Measurements from ENCODE around the gene IQGAP2.
A peak's percentile ranks its signal among the peaks of the same experiment; 100 is the strongest.

The IQGAP2 gene

DNA sequence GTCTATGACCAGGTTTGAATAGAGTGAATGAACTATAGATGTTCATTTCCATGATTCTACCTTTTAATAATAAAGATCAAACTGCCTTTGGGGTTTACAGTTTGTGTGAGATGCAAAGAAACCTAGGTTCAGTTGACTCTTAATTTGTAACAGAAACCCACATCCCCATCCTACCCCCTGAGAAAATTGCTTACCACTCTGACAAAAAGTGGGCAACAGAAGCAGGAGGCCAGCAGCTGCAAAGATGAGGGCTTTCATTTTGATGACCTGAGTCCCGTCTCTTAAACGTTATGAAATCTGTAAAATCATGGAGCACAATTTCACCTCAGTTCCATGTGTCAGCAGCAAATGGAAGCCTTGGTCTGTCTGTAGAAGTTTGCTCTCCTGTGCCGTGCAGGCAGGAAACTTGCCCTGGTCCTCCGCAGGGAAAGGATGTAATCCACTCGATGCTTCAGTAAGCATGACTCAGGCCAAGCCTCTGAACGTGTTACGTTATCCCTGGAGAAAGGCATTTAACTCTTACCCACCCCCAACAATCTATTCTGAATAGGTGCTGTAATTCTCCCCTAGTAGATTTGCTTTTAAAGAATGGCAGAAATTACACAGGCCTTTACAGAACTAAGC, 220.0 kb downstream of the IQGAP2 start, which contains the start of gene F2RL2:
TSS of gene F2RL2 (minus strand) at position 431 of the 624 bp plus-strand sequence. CDS start at position 258, 173 bp downstream.
- FAIRE-seq, result no peak
- no peak for DNase-seq (ENCODE audit: extremely low spot score, insufficient read length, low read depth)

DNA sequence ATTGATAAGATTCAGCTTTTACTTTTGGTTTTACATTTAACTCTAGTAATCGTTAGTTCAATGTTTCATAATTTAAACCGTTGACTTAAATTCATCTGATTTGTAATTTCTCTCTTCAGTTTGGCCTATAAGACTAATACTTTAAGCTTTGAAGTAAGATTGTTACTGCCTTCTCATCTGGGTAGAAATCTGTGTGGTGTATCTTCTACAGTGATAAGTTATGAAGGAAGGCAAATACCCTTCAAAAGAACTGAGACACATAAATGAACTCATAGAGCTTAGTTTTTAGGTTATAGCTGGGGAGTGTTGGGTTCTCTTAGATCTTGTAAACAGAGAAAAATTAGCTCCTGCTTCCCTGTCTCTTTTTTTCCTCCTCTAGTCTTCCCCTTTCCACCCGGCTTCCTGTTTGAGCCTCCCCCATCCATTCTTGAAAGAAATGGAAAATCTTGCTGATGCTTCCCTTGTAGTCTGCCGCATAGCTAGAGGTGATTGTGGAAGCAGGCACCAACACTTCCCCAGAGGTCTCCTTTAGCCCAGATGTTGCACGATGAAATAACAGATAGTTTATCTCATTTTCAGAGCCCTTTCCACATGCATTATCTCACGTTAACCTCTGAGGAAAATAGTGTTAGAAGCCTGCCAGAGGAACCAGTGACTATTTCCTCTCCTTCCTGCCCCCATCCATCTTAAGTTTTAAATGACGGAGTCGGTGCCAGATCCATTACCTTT, 222.2 kb downstream of the IQGAP2 start:
- DNase-seq (ENCODE audit: extremely low spot score, insufficient read length, low read depth), result no peak
- no peak for FAIRE-seq

DNA sequence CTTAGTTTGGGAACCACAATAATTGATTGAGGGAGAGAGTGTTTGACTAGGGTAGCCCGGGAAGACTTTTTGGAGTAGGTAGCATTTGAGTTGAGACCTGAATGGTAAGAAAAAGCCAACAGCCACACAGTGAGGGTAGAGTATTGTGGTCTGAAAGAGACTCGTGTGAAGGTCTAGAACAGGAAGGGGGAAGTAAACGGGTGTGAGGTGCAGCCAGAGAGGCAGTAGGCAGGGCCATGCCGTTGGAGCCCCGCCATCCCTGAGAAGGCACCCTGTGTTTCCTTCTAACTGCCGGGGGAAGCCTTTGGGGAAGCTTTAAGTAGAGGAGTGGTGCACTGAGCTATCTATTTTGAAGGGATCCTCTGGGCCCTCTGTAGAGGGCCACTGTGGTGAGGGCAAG, 223.7 kb downstream of the IQGAP2 start:
- no peak for DNase-seq (ENCODE audit: extremely low spot score, insufficient read length, low read depth)
- peak; percentile 26 for FAIRE-seq

DNA sequence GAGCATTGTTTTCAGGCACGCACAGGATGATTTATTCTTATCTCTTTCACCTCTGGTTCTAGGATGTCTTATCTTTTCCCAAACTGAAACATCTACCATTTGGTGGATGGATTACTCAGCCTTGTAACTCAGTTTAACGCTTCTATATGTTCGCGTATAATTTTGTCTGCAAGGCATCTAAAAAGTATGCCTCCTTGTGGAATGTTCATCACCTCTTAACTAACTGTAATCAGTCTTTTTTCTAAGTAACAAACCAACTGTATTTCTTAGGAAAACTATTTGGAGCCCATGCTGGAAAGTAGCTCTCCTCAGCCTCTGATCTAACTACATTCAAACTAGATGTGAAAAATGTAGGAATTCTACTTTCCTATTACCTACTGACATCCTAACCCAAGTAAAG, 231.6 kb downstream of the IQGAP2 start:
- FAIRE-seq (no peak), DNase-seq (ENCODE audit: extremely low spot score, insufficient read length, low read depth) (no peak)

DNA sequence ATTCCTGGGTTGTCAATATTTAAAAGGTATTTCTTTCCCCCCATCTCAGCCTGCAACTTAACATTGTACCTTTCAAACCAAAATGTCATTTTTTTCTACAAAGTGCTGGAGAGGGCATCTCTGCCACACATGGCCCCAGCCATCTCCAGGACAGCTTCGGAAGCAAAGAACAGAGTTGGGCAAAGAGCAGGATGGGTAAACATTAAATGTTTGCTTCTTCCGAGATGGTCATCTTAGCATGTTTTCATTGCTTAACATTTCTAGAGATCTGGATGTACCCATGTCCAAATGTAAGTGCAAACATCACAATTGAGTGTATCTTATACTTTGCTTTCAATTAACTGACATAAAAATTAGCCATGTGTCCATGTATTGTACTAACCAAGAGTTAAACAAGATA, 234.4 kb downstream of the IQGAP2 start:
- no peak for DNase-seq (ENCODE audit: extremely low spot score, insufficient read length, low read depth)
- FAIRE-seq, result no peak

DNA sequence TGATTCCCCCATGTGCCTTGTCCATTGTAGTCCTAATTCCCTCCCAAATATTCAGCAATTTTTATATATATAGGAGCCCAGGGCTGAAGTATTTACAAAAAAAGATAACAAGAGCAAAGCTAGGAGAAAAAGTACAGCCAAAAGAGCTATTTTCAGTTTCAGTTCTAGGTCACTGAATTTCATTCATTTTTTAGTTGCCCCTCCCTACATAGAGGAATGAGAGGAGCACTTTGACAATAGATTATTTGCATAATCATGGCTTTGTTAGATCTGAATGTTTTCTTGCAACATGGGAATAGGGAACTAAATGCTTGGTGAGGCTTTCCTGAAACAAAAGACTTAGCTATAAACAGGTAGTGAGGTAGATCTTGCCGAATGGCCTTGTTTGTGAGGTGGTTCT, 235.4 kb downstream of the IQGAP2 start:
- DNase-seq (ENCODE audit: extremely low spot score, insufficient read length, low read depth) (no peak), FAIRE-seq (peak; percentile 57)

DNA sequence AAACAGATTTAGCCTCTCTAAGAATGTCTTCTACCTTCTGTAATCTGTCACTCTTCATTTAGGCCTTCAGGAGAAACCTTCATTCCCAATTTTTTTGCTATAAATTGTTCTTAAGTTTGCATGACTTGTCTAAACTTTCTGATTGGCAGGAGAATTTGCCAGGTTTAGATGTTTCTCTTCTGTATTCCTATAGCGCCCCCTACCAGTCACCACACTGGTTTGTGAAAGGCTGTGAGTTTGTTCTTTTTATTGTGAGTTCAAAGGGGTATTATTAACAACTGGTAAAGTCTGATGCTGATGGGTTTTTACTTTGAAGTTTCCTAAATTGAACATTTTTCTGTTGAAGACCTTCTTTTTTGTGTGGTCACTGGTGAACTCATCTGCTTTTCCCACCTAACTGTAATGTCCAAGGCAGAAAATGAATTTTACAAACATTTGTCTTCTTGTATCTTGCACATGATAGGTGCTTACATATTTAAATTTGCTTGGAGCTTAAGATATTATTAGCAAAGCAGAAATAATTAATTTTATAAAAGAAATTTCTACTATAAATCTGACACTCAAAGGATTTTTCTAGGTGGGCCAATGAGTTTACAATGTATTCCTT, 238.5 kb downstream of the IQGAP2 start:
- peak; percentile 17 for DNase-seq (ENCODE audit: extremely low spot score, insufficient read length, low read depth)

DNA sequence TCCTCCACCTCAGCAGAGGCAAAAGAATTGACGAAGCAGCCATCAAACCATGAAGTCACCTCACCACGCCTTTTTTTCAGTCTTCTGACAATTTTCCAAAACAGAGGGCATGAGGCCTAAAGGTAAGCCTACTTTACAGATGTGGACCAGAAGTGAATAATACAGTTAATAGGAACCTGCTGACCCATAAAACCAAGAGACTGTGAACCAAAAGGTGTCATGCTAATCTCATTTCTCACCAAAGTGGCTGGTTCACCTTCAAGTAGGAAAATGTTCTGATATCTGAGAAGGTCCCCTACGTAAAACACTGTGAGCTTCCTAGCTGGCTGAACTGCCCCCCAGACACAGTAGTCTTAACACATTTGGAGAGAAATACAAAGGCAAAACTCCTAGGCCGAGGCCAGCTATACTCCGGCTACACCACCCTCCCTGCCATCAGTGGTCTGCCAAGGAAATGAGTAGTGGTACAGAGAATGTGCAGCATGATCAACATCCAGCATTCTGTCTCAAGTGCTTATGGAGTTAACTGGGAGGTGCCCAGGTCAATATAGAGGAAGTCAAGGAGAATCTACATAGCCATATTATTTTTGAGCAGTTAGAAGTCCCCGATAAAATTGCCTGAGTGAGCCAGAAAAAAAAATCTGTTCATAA, 239.4 kb downstream of the IQGAP2 start:
- no peak for DNase-seq (ENCODE audit: extremely low spot score, insufficient read length, low read depth)
- no peak for FAIRE-seq

More for the DNA sequence above, 238.5 kb downstream of the IQGAP2 start:
- peak; percentile 69 for FAIRE-seq

DNA sequence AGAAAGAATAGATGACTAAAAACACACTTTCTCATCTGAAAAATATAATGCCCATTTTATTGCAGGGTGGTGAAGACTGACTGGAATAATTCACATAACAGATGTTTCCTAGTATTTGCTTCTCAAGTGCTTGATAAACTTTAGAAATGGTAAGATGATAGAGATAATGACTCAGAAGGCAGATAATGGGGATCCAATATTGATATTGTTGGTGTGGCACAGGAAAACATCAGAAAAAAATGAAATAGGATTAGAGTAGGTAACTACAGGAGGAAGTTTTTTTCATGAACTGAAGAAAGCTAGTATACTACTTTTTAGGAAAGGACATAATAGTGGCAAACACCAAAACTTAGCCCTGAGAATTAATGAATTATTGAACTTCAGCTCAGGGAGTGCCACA, 240.3 kb downstream of the IQGAP2 start:
- DNase-seq (ENCODE audit: extremely low spot score, insufficient read length, low read depth) (no peak), FAIRE-seq (no peak)

DNA sequence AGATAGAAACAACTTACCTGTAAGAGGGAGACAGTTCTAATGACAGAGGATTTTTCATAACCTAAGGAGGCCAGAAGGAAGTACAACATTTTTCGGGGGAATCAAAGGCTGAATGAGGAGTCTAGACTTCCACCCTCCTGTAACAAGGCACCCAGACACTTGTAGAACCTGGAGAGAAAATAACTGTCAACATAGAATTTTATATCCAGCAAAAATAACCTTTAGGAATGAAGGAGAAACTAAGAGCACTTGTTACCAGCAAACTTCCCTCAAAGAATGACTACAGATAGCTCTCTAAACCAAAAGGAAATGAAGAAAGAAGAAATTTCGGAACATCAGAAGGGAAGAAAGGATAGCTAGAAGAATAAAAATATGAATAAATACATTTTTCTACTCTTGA, 246.1 kb downstream of the IQGAP2 start:
- DNase-seq (ENCODE audit: extremely low spot score, insufficient read length, low read depth) (no peak), FAIRE-seq (no peak)

DNA sequence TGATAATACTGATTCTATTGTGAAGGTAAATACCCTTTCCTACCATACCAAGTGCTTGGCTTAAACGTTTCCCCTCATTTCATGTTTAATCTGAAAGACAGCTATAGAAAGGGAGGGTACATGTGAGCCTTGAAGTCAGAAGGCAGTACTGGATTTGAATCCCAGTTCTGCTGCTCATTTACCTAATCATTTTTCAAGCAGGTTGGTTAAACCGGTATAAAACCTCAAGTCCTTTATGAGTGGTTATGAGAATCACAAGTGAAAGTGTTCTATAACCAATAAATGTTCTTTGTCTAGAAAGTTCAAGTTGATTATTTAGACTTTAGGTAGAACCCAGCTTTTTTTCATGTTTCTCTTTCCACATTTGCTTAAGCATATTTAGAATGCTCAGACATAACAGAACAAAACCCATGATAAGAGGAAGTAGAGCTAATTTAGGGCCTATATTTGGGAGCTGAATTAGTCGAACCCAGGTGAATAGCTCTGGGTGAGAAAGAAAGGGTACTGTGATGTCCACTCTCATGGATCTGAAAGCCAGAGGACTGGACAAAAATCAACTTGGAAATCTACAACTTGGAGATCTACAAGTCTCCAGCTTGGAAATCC, 249.8 kb downstream of the IQGAP2 start:
- DNase-seq (ENCODE audit: extremely low spot score, insufficient read length, low read depth) (no peak), FAIRE-seq (no peak)

DNA sequence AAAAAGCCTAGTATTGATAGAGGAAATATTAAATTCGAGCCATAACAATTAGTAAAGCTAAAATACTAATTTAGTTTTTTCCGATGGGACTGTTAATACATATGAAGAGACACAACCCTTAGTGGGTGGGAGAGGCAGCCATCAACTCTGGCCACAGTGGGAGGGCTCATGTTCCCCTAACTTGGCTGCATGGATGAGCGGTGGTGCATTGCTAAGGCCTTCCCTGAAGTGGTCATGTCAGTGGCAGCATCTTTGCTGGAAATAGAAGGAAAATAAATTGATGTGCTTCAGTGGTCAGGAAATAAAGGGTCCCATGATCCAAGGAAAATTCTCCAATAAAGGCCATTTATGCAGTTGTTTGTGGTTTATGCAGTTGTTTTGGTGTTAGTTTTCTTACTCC, 254.0 kb downstream of the IQGAP2 start:
- no peak for FAIRE-seq
- no peak for DNase-seq (ENCODE audit: extremely low spot score, insufficient read length, low read depth)

DNA sequence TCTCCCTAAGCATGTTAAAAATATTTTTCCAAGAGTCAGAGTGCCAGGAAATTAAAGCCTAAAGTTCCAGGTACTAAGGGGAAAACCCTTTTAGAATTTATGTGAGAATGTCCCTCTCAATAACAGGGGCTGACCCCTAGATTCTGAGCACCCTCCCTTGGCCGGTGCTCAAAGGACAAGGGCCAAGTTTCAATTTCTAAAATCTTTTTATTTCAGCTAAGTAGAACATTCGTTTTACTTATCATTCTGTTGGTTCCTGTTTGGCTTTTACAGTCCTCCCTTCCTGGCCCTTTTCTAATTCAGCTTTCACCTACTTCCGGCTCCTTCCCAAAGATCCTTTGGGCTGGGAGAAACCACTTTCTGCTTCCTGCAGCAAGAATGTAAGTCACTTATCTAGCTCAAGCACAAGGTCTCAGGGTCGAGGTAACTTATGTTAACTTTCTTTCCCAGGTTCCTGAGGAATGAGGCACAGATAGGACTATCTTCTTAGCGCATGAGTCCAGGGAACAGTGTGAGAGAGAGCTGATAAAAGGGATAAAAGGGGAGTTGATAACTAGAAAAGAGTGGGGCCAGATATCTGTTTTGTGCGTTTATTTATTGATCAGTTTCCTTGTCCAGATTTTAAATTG, 254.7 kb downstream of the IQGAP2 start:
- DNase-seq (ENCODE audit: extremely low spot score, insufficient read length, low read depth) (no peak), FAIRE-seq (no peak)

DNA sequence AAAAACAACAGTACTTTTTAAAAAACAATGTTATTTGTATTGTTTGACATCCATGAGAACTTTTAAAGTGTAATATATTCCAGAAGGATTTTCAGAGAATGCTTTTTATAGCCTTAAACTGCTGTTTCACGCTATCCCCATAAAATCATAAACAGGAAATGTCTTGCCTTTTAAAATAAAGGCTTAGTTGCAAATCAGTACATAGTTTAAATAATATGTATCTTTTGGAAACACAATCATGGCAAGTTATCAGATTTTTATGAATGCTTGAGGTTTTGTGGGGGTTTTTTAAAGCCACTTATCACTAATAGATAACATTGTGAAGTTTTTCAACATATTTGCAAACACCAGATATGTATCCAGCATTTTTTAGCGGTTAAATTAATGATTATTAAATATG, 257.3 kb downstream of the IQGAP2 start:
- no peak for FAIRE-seq
- DNase-seq (ENCODE audit: extremely low spot score, insufficient read length, low read depth), result no peak

DNA sequence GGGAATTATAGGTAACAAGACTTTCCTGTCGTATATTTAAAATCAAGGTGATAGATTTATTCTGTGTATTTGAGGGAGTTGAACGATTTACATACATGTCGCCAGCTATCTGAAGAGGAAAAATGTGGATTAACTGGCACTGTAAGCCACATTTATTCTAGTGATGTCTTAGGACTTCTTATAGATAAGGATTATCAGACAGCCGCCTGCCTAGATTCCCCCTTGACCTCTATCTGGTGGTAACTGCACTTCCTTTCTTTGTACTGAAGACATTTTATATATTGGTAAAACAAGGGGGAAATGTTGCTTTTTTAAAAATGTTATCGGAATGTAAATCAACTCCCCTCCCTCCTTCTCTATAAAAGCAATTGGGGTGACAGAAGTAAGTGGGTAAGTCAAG, 259.4 kb downstream of the IQGAP2 start:
- FAIRE-seq (no peak), DNase-seq (ENCODE audit: extremely low spot score, insufficient read length, low read depth) (no peak)

DNA sequence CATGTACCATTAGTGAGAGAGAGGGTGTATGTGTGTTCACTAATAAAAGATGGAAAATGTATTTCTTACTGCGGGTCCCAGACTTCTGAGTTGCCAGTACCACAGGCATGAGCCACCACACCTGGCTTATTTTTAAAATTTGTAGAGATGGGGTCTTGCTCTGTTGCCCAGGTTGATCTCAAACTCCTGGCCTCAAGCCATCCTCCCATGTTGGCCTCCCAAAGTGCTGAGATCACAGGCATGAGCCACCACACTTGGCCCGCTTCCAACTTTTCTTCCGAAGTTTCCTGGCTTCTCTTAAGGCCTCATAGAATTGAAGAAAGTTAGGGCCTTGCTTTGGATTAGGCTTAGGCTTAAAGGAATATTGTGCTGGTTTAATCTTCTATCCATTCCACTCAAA, 260.5 kb downstream of the IQGAP2 start:
- FAIRE-seq (no peak), DNase-seq (ENCODE audit: extremely low spot score, insufficient read length, low read depth) (no peak)

DNA sequence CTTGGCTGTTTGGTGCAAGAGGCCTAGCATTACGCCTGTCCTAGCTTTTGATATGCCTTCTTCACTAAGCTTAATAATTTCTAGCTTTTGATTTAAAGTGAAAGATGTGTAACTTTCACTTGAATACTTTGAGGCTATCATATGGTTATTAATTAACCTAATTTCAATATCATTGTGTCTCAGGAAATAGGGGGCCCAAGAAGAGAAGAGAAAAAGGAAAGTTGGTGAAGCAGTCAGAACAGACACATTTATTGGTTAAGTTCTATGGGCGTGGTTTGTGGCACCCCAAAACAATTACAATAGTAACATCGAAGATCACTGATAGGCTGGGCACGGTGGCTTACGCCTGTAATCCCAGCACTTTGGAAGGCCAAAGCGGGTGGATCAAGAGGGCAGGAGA, 261.0 kb downstream of the IQGAP2 start:
- DNase-seq (ENCODE audit: extremely low spot score, insufficient read length, low read depth), result no peak

DNA sequence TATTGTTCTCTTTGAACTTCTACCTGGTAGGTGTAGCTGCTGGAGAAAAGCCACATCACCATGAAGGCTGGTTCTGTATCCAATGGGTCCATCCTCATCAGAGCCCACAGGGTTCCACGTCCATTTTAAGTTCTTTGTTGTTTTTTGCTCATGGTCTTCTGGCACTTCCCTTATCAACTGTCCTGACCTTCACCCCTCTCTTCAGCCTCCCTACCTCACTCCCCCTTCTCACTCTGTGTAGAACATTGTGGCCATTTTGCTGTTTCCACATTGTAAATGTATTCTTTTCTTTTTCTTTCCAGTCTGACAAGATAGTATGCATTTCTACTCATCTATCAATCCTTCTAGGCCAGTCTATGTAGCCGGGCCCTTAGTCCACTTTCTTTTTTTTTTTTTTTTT, 264.4 kb downstream of the IQGAP2 start:
- DNase-seq (ENCODE audit: extremely low spot score, insufficient read length, low read depth) (no peak), FAIRE-seq (no peak)

More for the DNA sequence above, 261.0 kb downstream of the IQGAP2 start:
- peak; percentile 83 for FAIRE-seq

DNA sequence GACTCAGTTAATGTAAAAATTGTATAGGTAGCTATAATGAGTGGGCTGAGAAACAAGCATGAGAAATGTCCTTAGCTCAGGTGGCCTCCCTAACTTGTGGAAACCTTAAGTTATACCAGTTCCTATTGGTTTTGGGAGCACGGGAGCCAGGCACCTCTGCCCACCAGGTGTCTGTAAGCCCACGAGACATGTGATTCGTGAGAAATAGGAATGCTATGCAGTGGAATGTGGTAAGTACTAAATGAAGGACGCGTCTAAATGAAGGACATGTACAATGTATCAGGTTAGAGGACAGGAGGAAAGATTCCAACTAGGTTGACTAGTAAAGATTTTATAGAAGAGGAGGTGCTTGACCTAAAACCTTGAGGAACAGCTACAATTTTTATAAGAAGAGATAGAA, 266.2 kb downstream of the IQGAP2 start:
- FAIRE-seq, result no peak
- DNase-seq (ENCODE audit: extremely low spot score, insufficient read length, low read depth), result no peak

DNA sequence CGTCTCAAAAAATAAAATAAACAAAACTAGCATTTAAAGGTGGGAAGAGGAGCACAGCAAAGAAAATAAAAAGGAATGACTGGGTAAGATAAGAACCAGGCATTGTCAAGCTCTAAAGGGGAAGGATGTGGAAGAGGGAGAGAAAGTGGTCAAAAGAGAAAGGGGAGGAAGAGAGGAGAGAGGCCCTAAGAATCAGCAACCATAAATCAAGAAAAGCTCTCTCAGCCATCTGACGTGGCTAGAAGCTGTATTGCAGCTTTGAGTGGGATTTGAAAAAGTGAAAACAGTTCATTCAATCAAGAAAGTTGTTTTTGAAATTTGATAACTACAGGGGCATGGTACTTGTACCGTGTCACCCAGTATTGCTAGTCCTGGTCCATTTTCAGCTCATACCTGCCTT, 267.4 kb downstream of the IQGAP2 start:
- no peak for DNase-seq (ENCODE audit: extremely low spot score, insufficient read length, low read depth)
- no peak for FAIRE-seq

Measured in GM18507 (cell line).